GM23338 (cell line): ENCODE measurements around the gene NKD1. TPM values are rescaled to one million over a fixed set of nuclear protein-coding genes. Genes with fewer than 3 reads are reported as not detected.

Experiments used
- ATAC-seq: fragments of 200-7000 bp; cut with Tn5 transposase; 3 replicates; pipeline ENCODE4 v1.9.1; 2020
- DNase-seq: peaks from one replicate; pipeline ENCODE4 v3.0.0-alpha.2; 2015; ENCODE audit warnings: low spot score
- H2AFZ ChIP-seq: fragments of 200-600 bp; sonication (generic); 2 replicates; pipeline ENCODE4 v1.8.0; 2016; ENCODE audit warnings: antibody characterized with exemption, mild to moderate bottlenecking, moderate library complexity
- H3F3A ChIP-seq: fragments of 200-600 bp; sonication (generic); replicated peaks from 2 replicates; pipeline ENCODE4 v1.8.0; 2017; ENCODE audit warnings: antibody characterized with exemption, mixed run types, low read depth
- H3K27ac ChIP-seq: fragments of 200-600 bp; sonication (generic); 2 replicates; pipeline ENCODE4 v1.6.1; 2016; ENCODE audit warnings: low read depth
- H3K27me3 ChIP-seq: fragments of 200-600 bp; sonication (generic); 2 replicates; pipeline ENCODE4 v1.8.0; 2016; ENCODE audit warnings: mild to moderate bottlenecking, mixed run types, moderate library complexity; ENCODE audit not compliant: insufficient read depth
- H3K36me3 ChIP-seq: fragments of 200-600 bp; sonication (generic); 2 replicates; pipeline ENCODE4 v1.8.0; 2016; ENCODE audit warnings: mild to moderate bottlenecking; ENCODE audit not compliant: insufficient read depth
- H3K4me1 ChIP-seq: fragments of 200-600 bp; sonication (generic); 2 replicates; pipeline ENCODE4 v1.8.0; 2016; ENCODE audit warnings: mild to moderate bottlenecking, moderate library complexity; ENCODE audit not compliant: insufficient read depth
- H3K4me2 ChIP-seq: fragments of 200-600 bp; sonication (generic); 2 replicates; pipeline ENCODE4 v1.7.1; 2017; ENCODE audit warnings: mixed run types
- H3K4me3 ChIP-seq: fragments of 200-600 bp; sonication (generic); 2 replicates; pipeline ENCODE4 v1.6.1; 2016; ENCODE audit warnings: mixed run types
- H3K79me2 ChIP-seq: fragments of 200-600 bp; sonication (generic); replicated peaks from 2 replicates; pipeline ENCODE4 v1.8.0; 2017; ENCODE audit warnings: mild to moderate bottlenecking; ENCODE audit not compliant: insufficient read depth
- H3K9me2 ChIP-seq: fragments of 200-600 bp; sonication (generic); 2 replicates; pipeline ENCODE4 v1.8.0; 2017; ENCODE audit not compliant: insufficient read depth
- H4K20me1 ChIP-seq: fragments of 200-600 bp; sonication (generic); replicated peaks from 2 replicates; pipeline ENCODE4 v1.8.0; 2017; ENCODE audit warnings: mild to moderate bottlenecking; ENCODE audit not compliant: insufficient read depth
- H3K27ac Mint-ChIP-seq: 2 replicates; pipeline ENCODE4 v1.8.0; 2020; ENCODE audit warnings: inconsistent platforms, mild to moderate bottlenecking, moderate library complexity, mixed read lengths
- H3K27me3 Mint-ChIP-seq: 3 replicates; pipeline ENCODE4 v1.8.0; 2022; ENCODE audit warnings: low read depth, mild to moderate bottlenecking, moderate library complexity, mixed read lengths, inconsistent platforms; ENCODE audit not compliant: insufficient read depth, poor library complexity
- H3K36me3 Mint-ChIP-seq: 3 replicates; pipeline ENCODE4 v1.8.0; 2021; ENCODE audit warnings: low read depth, mild to moderate bottlenecking, inconsistent platforms, moderate library complexity, mixed read lengths
- H3K4me1 Mint-ChIP-seq: 3 replicates; pipeline ENCODE4 v1.8.0; 2020; ENCODE audit warnings: mild to moderate bottlenecking, inconsistent platforms, mixed read lengths
- H3K4me3 Mint-ChIP-seq: 3 replicates; pipeline ENCODE4 v1.8.0; 2021; ENCODE audit warnings: moderate library complexity, mild to moderate bottlenecking, inconsistent platforms, mixed read lengths
- H3K9me3 Mint-ChIP-seq: 3 replicates; pipeline ENCODE4 v1.8.0; 2020; ENCODE audit warnings: moderate library complexity, mild to moderate bottlenecking, inconsistent platforms, mixed read lengths
- CREB1 ChIP-seq: fragments of 250-450 bp; sonication (Bioruptor Pico); IDR thresholded peaks from 2 replicates; pipeline ENCODE4 v1.5.0; 2020; ENCODE audit warnings: low read depth, mild to moderate bottlenecking, moderate library complexity
- EZH2phosphoT487 ChIP-seq: fragments of 200-600 bp; sonication (generic); IDR thresholded peaks from one replicate; pipeline ENCODE4 v1.8.1; 2018; ENCODE audit warnings: antibody characterized with exemption; ENCODE audit not compliant: unreplicated experiment
- NANOG ChIP-seq: IDR thresholded peaks from 2 replicates; pipeline ENCODE4 v1.6.1; 2016; ENCODE audit warnings: antibody characterized with exemption, borderline replicate concordance
- POLR2AphosphoS5 ChIP-seq: IDR thresholded peaks from 2 replicates; pipeline ENCODE4 v1.6.1; 2016; ENCODE audit warnings: antibody characterized with exemption, low read depth
- STAT1 ChIP-seq: IDR thresholded peaks from one replicate; pipeline ENCODE4 v1.6.1; 2016; ENCODE audit warnings: antibody characterized with exemption; ENCODE audit not compliant: unreplicated experiment
- ZNF114 ChIP-seq: fragments of 250-450 bp; sonication (Bioruptor Pico); IDR thresholded peaks from 2 replicates; pipeline ENCODE4 v1.5.0; 2020; ENCODE audit warnings: mild to moderate bottlenecking, moderate library complexity
- polyA plus RNA-seq: library from polyadenylated mRNA; unstranded; fragments of >200 nt; fragmentation: Nextera tagmentation; extraction: Ambion mirVana; gene quantifications from 2 replicates; pipeline ENCODE4 v1.2.1, GENCODE V29; 2016
- total RNA-seq: library from RNA; depleted of rRNA; stranded (reverse); fragments of >200 nt; shearing (Covaris generic); gene quantifications from 2 replicates; pipeline ENCODE4 v1.2.3, GENCODE V29; 2014
- TF ChIP-seq, protein P1 (sequence below), 2 experiments: fragments of 200-600 bp in 1 of 2; sonication (generic) in 1 of 2; conservative IDR thresholded peaks; 2 replicates each; pipeline versions ENCODE4 v1.5.1 to v1.6.1; 2016 to 2017; ENCODE audit warnings: antibody characterized with exemption in 2 of 2, low read depth in 2 of 2, mild to moderate bottlenecking in 2 of 2, moderate library complexity in 1 of 2
- TF ChIP-seq, protein P2 (sequence below): fragments of 250-450 bp; sonication (Bioruptor Pico); IDR thresholded peaks from 2 replicates; pipeline ENCODE4 v1.5.0; 2020; ENCODE audit warnings: mild to moderate bottlenecking, moderate library complexity

Gene NKD1
- total and polyA plus RNA-seq, 2 experiments from 2014 or later, result 2.1 to 2.3 TPM

DNA sequence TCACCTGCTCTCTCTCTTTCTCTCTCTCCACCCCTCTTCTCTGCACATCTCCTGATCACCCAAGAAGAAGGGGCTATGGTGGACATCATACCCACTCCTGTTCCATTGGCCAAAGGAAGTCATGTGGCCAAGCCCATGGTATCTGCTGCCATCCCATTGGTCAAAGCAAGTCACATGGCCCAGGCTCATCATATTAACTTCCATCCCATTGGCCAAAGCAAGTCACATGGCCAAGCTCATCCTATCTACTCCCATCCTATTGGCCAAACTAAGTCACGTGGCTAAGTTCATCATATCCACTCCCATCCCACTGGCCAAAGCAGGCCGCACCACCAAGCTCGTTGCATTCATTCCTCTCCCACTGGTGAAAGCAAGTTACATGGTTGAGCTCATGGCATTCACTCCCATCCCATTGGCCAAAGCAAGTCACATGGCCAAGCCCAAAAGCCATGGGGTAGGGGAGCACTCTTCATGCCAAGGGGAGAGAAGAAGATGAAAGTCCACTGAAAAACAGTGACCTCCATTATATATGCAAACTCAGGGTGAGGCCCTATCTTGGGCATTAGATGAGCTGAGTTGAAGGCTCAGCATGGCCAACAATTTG is 103.7 kb downstream of the NKD1 start (continued):
- TF ChIP-seq STAT1, result no peak
- TF ChIP-seq, protein P1, sequence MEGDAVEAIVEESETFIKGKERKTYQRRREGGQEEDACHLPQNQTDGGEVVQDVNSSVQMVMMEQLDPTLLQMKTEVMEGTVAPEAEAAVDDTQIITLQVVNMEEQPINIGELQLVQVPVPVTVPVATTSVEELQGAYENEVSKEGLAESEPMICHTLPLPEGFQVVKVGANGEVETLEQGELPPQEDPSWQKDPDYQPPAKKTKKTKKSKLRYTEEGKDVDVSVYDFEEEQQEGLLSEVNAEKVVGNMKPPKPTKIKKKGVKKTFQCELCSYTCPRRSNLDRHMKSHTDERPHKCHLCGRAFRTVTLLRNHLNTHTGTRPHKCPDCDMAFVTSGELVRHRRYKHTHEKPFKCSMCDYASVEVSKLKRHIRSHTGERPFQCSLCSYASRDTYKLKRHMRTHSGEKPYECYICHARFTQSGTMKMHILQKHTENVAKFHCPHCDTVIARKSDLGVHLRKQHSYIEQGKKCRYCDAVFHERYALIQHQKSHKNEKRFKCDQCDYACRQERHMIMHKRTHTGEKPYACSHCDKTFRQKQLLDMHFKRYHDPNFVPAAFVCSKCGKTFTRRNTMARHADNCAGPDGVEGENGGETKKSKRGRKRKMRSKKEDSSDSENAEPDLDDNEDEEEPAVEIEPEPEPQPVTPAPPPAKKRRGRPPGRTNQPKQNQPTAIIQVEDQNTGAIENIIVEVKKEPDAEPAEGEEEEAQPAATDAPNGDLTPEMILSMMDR (conservative IDR thresholded peaks at IDR 0.05; ENCODE audit: low read depth in 2 of 2), result no peak
- TF ChIP-seq CREB1 (CRISPR knock-in tag), result no peak
- no peak for TF ChIP-seq EZH2phosphoT487
- TF ChIP-seq POLR2AphosphoS5, result no peak

- no peaks in the 10 kb centered on the region for H3K36me3 ChIP-seq
- no peaks in the 10 kb centered on the region for H3F3A ChIP-seq
- no peaks in the 10 kb centered on the region for H4K20me1 ChIP-seq
- Mint-ChIP-seq H3K27ac (no peak overlapping the region), H3K9me3 (no peaks in the 10 kb centered on the region; the same call in 1 of the 3 replicates), H3K27me3 (peaks cover 1% of the 10 kb centered on the region), H3K4me1 (no peaks in the 10 kb centered on the region), H3K36me3 (no peaks in the 10 kb centered on the region), H3K4me3 (no peak overlapping the region)
- peaks cover 9% of the 10 kb centered on the region; the same call in 1 of the 2 replicates for H3K9me2 ChIP-seq
- H2AFZ ChIP-seq, result no peak overlapping the region
- no peak overlapping the region for H3K4me3 ChIP-seq
- DNase-seq (no peak), ATAC-seq (no peak)
- H3K4me2 ChIP-seq, result no peak overlapping the region
- TF ChIP-seq STAT1 (no peak), NANOG (no peak), ZNF114 (no peak), POLR2AphosphoS5 (no peak)
- TF ChIP-seq, protein P2, sequence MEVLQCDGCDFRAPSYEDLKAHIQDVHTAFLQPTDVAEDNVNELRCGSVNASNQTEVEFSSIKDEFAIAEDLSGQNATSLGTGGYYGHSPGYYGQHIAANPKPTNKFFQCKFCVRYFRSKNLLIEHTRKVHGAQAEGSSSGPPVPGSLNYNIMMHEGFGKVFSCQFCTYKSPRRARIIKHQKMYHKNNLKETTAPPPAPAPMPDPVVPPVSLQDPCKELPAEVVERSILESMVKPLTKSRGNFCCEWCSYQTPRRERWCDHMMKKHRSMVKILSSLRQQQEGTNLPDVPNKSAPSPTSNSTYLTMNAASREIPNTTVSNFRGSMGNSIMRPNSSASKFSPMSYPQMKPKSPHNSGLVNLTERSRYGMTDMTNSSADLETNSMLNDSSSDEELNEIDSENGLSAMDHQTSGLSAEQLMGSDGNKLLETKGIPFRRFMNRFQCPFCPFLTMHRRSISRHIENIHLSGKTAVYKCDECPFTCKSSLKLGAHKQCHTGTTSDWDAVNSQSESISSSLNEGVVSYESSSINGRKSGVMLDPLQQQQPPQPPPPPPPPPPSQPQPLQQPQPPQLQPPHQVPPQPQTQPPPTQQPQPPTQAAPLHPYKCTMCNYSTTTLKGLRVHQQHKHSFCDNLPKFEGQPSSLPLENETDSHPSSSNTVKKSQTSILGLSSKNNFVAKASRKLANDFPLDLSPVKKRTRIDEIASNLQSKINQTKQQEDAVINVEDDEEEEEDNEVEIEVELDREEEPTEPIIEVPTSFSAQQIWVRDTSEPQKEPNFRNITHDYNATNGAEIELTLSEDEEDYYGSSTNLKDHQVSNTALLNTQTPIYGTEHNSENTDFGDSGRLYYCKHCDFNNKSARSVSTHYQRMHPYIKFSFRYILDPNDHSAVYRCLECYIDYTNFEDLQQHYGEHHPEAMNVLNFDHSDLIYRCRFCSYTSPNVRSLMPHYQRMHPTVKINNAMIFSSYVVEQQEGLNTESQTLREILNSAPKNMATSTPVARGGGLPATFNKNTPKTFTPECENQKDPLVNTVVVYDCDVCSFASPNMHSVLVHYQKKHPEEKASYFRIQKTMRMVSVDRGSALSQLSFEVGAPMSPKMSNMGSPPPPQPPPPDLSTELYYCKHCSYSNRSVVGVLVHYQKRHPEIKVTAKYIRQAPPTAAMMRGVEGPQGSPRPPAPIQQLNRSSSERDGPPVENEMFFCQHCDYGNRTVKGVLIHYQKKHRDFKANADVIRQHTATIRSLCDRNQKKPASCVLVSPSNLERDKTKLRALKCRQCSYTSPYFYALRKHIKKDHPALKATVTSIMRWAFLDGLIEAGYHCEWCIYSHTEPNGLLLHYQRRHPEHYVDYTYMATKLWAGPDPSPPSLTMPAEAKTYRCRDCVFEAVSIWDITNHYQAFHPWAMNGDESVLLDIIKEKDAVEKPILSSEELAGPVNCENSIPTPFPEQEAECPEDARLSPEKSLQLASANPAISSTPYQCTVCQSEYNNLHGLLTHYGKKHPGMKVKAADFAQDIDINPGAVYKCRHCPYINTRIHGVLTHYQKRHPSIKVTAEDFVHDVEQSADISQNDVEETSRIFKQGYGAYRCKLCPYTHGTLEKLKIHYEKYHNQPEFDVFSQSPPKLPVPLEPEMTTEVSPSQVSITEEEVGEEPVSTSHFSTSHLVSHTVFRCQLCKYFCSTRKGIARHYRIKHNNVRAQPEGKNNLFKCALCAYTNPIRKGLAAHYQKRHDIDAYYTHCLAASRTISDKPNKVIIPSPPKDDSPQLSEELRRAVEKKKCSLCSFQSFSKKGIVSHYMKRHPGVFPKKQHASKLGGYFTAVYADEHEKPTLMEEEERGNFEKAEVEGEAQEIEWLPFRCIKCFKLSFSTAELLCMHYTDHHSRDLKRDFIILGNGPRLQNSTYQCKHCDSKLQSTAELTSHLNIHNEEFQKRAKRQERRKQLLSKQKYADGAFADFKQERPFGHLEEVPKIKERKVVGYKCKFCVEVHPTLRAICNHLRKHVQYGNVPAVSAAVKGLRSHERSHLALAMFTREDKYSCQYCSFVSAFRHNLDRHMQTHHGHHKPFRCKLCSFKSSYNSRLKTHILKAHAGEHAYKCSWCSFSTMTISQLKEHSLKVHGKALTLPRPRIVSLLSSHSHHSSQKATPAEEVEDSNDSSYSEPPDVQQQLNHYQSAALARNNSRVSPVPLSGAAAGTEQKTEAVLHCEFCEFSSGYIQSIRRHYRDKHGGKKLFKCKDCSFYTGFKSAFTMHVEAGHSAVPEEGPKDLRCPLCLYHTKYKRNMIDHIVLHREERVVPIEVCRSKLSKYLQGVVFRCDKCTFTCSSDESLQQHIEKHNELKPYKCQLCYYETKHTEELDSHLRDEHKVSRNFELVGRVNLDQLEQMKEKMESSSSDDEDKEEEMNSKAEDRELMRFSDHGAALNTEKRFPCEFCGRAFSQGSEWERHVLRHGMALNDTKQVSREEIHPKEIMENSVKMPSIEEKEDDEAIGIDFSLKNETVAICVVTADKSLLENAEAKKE (CRISPR knock-in tag), result no peak
- no peak overlapping the region for H3K27ac ChIP-seq
- no peaks in the 10 kb centered on the region for H3K27me3 ChIP-seq
- H3K79me2 ChIP-seq, result no peaks in the 10 kb centered on the region
- no peaks in the 10 kb centered on the region for H3K4me1 ChIP-seq
Measured at GRCh38 chr16:50652836-50653425, 104.7 kb downstream of the NKD1 start.
